B cell (primary cell): ENCODE data around the gene MFGE8. TPM values are rescaled to one million over a fixed set of nuclear protein-coding genes. Genes with fewer than 3 reads are reported as not detected.

ENCODE experiments used
- ATAC-seq: fragments of 200-7000 bp; cut with Tn5 transposase; one replicate; pipeline ENCODE4 v1.10.0; 2021; ENCODE audit warnings: low read depth, mild to moderate bottlenecking, moderate number of reproducible peaks, moderate library complexity
- CTCF ChIA-PET: fragments of 350-600 bp; sonication (Branson Sonifier 250); formaldehyde crosslinking; loops from one replicate; lab custom pipeline; 2021; ENCODE audit warnings: antibody characterized with exemption, inconsistent platforms; lab: Charles Lee
- POLR2A ChIA-PET: fragments of 350-600 bp; sonication (Branson Sonifier 250); formaldehyde crosslinking; loops from one replicate; lab custom pipeline; 2021; ENCODE audit warnings: antibody characterized with exemption; lab: Charles Lee
- DNase-seq: peaks from one replicate; pipeline ENCODE4 v3.0.0; 2013
- H2AFZ ChIP-seq: 2 replicates; pipeline ENCODE4 v1.6.1; 2012; ENCODE audit warnings: mild to moderate bottlenecking, low read depth, low read length; ENCODE audit not compliant: insufficient read depth, poor library complexity, severe bottlenecking
- H3K27ac ChIP-seq, 2 donors: 1 replicate in 1 of 2; 2 replicates in 1 of 2; pipeline ENCODE4 v1.5.1; 2012 to 2013; ENCODE audit warnings: low read length in 2 of 2, mild to moderate bottlenecking in 2 of 2, moderate library complexity in 1 of 2
- H3K27me3 ChIP-seq, 4 experiments: fragments of 200-600 bp in 1 of 4; sonication (generic) in 1 of 4; replicated peaks in 1 of 4; 1 replicate in 2 of 4; 2 replicates in 2 of 4; pipeline versions ENCODE4 v1.6.1 to v1.7.0; 2013 to 2016; ENCODE audit warnings: low read length in 3 of 4, mild to moderate bottlenecking in 2 of 4, mixed read lengths in 1 of 4, moderate library complexity in 1 of 4; ENCODE audit not compliant: insufficient read depth in 4 of 4, control insufficient read depth in 3 of 4; ENCODE audit errors: control extremely low read depth in 1 of 4
- H3K36me3 ChIP-seq, 2 experiments: replicated peaks in 1 of 2; 1 replicate in 1 of 2; 2 replicates in 1 of 2; pipeline versions ENCODE4 v1.6.1 to v1.7.1; 2013; ENCODE audit warnings: low read length in 1 of 2; ENCODE audit not compliant: insufficient read depth in 2 of 2, control insufficient read depth in 1 of 2; ENCODE audit errors: control extremely low read depth in 1 of 2, extremely low read depth in 1 of 2
- H3K4me1 ChIP-seq, 2 donors: fragments of 200-600 bp in 1 of 2; sonication (generic) in 1 of 2; 1 replicate in 1 of 2; 2 replicates in 1 of 2; pipeline versions ENCODE4 v1.5.1 to v1.6.1; 2013 to 2017; ENCODE audit warnings: low read length in 2 of 2; ENCODE audit not compliant: control insufficient read depth in 2 of 2, insufficient read depth in 2 of 2
- H3K4me2 ChIP-seq: replicated peaks from 2 replicates; pipeline ENCODE3; 2012; ENCODE audit warnings: mild to moderate bottlenecking, low read depth, low read length; ENCODE audit not compliant: poor library complexity, severe bottlenecking
- H3K4me3 ChIP-seq, 5 experiments: fragments of 200-600 bp in 1 of 5; sonication (generic) in 1 of 5; 1 replicate in 3 of 5; 2 replicates in 2 of 5; pipeline versions ENCODE4 v1.5.1 to v1.7.0; 2011 to 2016; ENCODE audit warnings: low read length in 4 of 5, mild to moderate bottlenecking in 4 of 5, low read depth in 2 of 5, control low read depth in 1 of 5, moderate library complexity in 1 of 5; ENCODE audit not compliant: insufficient read depth in 1 of 5; ENCODE audit errors: control extremely low read depth in 1 of 5, extremely low read depth in 1 of 5
- H3K79me2 ChIP-seq: fragments of 200-600 bp; sonication (generic); one replicate; pipeline ENCODE4 v1.6.0; 2016; ENCODE audit warnings: low read length; ENCODE audit not compliant: control insufficient read depth, insufficient read depth
- H3K9ac ChIP-seq: fragments of 200-600 bp; sonication (generic); 2 replicates; pipeline ENCODE4 v1.6.1; 2017; ENCODE audit warnings: mild to moderate bottlenecking, low read length, moderate library complexity
- H3K9me3 ChIP-seq, 3 donors: one replicate each; pipeline versions ENCODE4 v1.6.1 to v1.7.1; 2013; ENCODE audit warnings: low read length in 2 of 3; ENCODE audit not compliant: control insufficient read depth in 2 of 3, insufficient read depth in 1 of 3; ENCODE audit errors: control extremely low read depth in 1 of 3
- H4K20me1 ChIP-seq: 2 replicates; pipeline ENCODE4 v1.6.0; 2012; ENCODE audit warnings: mild to moderate bottlenecking, low read length; ENCODE audit not compliant: insufficient read depth, control insufficient read depth, poor library complexity, severe bottlenecking
- H3K27ac Mint-ChIP-seq: one replicate; pipeline ENCODE4 v1.8.0; 2021; ENCODE audit warnings: mixed read lengths
- H3K27me3 Mint-ChIP-seq: one replicate; pipeline ENCODE4 v1.8.0; 2021; ENCODE audit warnings: mixed read lengths
- H3K4me1 Mint-ChIP-seq: one replicate; pipeline ENCODE4 v1.8.0; 2021; ENCODE audit warnings: mixed read lengths
- H3K4me3 Mint-ChIP-seq: one replicate; pipeline ENCODE4 v1.8.0; 2021; ENCODE audit warnings: mixed read lengths
- H3K9me3 Mint-ChIP-seq: one replicate; pipeline ENCODE4 v1.8.0; 2022; ENCODE audit warnings: mixed read lengths; ENCODE audit not compliant: insufficient read depth
- EZH2 ChIP-seq: IDR thresholded peaks from 2 replicates; pipeline ENCODE4 v1.6.1; 2012; ENCODE audit warnings: borderline replicate concordance, low read depth, mild to moderate bottlenecking, moderate library complexity, low read length; ENCODE audit not compliant: insufficient read depth, poor library complexity, severe bottlenecking
- WGBS: methylation state at CpG from one replicate; pipeline ENCODE4 v1.1.5; 2013; ENCODE audit warnings: missing lambda C conversion rate; ENCODE audit not compliant: insufficient coverage; 5-methylcytosine and 5-hydroxymethylcytosine counted together
- intact Hi-C: fragments of 100-400 bp; cut with micrococcal nuclease; formaldehyde crosslinking; loops from one replicate; pipeline ENCODE4 v1.10.0; 2022
- polyA plus RNA-seq: library from polyadenylated mRNA; depleted of rRNA; stranded (reverse); fragments of >200 nt; gene quantifications from 2 replicates; pipeline ENCODE4 v1.2.3, GENCODE V29; 2012
- total RNA-seq, 2 donors: library from RNA; stranded (reverse); fragments of 120-200 nt in 1 of 2; gene quantifications; 1 replicate in 1 of 2; 2 replicates in 1 of 2; pipeline versions ENCODE4 v1.2.3 to v1.2.4, GENCODE V29; 2013 to 2022
- TF ChIP-seq, protein P1 (sequence below): fragments of 200-600 bp; IDR thresholded peaks from one replicate; pipeline ENCODE4 v1.8.0; 2022; ENCODE audit warnings: antibody characterized with exemption, mild to moderate bottlenecking

The MFGE8 gene
- total and polyA plus RNA-seq, 2 donors (not counting 1 experiment from before 2014, with no cell fraction given): 18.9 to 28.8 TPM

- Histone ChIP-seq H2AFZ (peak overlapping the region; percentile 89), H3K9ac (peak overlapping the region; percentile 80), H3K27ac (no peak overlapping the region), H4K20me1 (no peaks in the 10 kb centered on the region), H3K27me3 (peaks cover 0 to 15% (median 0%) of the 10 kb centered on the region in 4 experiments), H3K4me3 (peak overlapping the region; percentile 11 to 76 (median 60)), H3K9me3 (no peaks in the 10 kb centered on the region), H3K79me2 (no peaks in the 10 kb centered on the region), H3K4me1 (peaks cover 12 to 22% of the 10 kb centered on the region in 2 donors), H3K4me2 (peak overlapping the region; percentile 97), H3K36me3 (no peaks in the 10 kb centered on the region)
- ChIA-PET POLR2A (no interaction called here), CTCF (interaction anchor here (7.7 kb wide), 1 partner anchor 10 kb away, joined by 44 read pairs; no protein-coding TSS in a partner anchor)
- Mint-ChIP-seq H3K27ac (no peak overlapping the region), H3K27me3 (peaks cover 8% of the 10 kb centered on the region), H3K9me3 (no peaks in the 10 kb centered on the region), H3K4me3 (peak overlapping the region; percentile 88), H3K4me1 (peaks cover 14% of the 10 kb centered on the region)
- intact Hi-C loops: loop anchor here (2.0 kb wide), 2 partner anchors 234 to 282 kb away; no protein-coding TSS in a partner anchor
- DNase-seq (peak; percentile 76), ATAC-seq (peak; percentile 59)
- TF ChIP-seq, protein P1, sequence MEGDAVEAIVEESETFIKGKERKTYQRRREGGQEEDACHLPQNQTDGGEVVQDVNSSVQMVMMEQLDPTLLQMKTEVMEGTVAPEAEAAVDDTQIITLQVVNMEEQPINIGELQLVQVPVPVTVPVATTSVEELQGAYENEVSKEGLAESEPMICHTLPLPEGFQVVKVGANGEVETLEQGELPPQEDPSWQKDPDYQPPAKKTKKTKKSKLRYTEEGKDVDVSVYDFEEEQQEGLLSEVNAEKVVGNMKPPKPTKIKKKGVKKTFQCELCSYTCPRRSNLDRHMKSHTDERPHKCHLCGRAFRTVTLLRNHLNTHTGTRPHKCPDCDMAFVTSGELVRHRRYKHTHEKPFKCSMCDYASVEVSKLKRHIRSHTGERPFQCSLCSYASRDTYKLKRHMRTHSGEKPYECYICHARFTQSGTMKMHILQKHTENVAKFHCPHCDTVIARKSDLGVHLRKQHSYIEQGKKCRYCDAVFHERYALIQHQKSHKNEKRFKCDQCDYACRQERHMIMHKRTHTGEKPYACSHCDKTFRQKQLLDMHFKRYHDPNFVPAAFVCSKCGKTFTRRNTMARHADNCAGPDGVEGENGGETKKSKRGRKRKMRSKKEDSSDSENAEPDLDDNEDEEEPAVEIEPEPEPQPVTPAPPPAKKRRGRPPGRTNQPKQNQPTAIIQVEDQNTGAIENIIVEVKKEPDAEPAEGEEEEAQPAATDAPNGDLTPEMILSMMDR: peak; percentile 83
- TF ChIP-seq EZH2: no peak
- 3% methylated on average over 23 of the region's 23 CpGs for WGBS
Observed at GRCh38 chr15:88894348-88894818, 18.8 kb downstream of the MFGE8 start.

GRCh38 chr15:88891540-88892254 is 21.5 kb downstream of the MFGE8 start:
- peaks cover 12 to 19% of the 10 kb centered on the region in 2 donors for H3K4me1 ChIP-seq
- TF ChIP-seq EZH2: no peak
- TF ChIP-seq, protein P1: no peak
- H3K27ac ChIP-seq: no peak overlapping the region
- CTCF ChIA-PET: interaction anchor here (2.0 to 7.7 kb wide), 2 partner anchors 12 to 267 kb away, joined by 5 to 44 read pairs; no protein-coding TSS in a partner anchor
- Mint-ChIP-seq H3K4me3 (no peak overlapping the region), H3K27me3 (peaks cover 8% of the 10 kb centered on the region), H3K4me1 (peaks cover 12% of the 10 kb centered on the region), H3K27ac (no peak overlapping the region), H3K9me3 (no peaks in the 10 kb centered on the region)
- H3K4me3 ChIP-seq: no peak overlapping the region
- H4K20me1 ChIP-seq: no peaks in the 10 kb centered on the region
- H3K36me3 ChIP-seq: no peaks in the 10 kb centered on the region
- H3K4me2 ChIP-seq: no peak overlapping the region
- H3K27me3 ChIP-seq: peaks cover 0 to 13% (median 0%) of the 10 kb centered on the region in 4 experiments
- H3K79me2 ChIP-seq: no peaks in the 10 kb centered on the region
- POLR2A ChIA-PET: no interaction called here
- H3K9me3 ChIP-seq: no peaks in the 10 kb centered on the region
- H3K9ac ChIP-seq: no peak overlapping the region
- no peak for DNase-seq
- intact Hi-C loops: no loop called here
- no peak for ATAC-seq
- 95% methylated on average over 6 of the region's 7 CpGs for WGBS
- no peak overlapping the region for H2AFZ ChIP-seq
